ENCODE measurements around the gene P3H2. TPM values are rescaled to one million over a fixed set of nuclear protein-coding genes. Genes with fewer than 3 reads are reported as not detected.

P3H2 gene
- total RNA-seq, 1 donor from 2014 or later: not detected

DNA sequence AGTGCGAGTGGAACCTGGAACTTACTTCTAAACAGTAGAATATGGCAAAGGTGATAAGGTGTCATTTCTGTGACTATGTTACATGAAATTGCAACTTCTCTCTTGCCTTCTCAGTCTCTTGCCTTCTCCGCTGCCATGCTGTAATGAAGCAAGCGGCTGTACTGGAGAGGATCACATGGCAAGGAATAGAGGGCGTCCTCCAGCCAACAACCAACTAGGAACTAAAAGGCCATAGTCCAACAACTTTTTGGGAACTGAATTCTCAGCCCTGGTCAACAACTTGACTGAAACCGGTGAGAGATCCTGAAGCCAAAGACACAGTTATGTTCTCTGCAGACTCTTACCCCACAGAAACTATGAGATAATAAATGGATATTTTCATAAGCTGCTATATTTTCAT is 143.5 kb downstream of the P3H2 start:
- Mint-ChIP-seq H3K27me3 (peaks cover 19% of the 10 kb centered on the region), H3K4me3 (no peak overlapping the region), H3K4me1 (no peaks in the 10 kb centered on the region), H3K9me3 (no peaks in the 10 kb centered on the region), H3K27ac (no peak overlapping the region), H3K36me3 (ENCODE audit: low read depth) (no peaks in the 10 kb centered on the region)
- intact Hi-C loops (cut with micrococcal nuclease): no loop called here
- TF ChIP-seq, protein P1, sequence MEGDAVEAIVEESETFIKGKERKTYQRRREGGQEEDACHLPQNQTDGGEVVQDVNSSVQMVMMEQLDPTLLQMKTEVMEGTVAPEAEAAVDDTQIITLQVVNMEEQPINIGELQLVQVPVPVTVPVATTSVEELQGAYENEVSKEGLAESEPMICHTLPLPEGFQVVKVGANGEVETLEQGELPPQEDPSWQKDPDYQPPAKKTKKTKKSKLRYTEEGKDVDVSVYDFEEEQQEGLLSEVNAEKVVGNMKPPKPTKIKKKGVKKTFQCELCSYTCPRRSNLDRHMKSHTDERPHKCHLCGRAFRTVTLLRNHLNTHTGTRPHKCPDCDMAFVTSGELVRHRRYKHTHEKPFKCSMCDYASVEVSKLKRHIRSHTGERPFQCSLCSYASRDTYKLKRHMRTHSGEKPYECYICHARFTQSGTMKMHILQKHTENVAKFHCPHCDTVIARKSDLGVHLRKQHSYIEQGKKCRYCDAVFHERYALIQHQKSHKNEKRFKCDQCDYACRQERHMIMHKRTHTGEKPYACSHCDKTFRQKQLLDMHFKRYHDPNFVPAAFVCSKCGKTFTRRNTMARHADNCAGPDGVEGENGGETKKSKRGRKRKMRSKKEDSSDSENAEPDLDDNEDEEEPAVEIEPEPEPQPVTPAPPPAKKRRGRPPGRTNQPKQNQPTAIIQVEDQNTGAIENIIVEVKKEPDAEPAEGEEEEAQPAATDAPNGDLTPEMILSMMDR (IDR thresholded peaks at IDR 0.05): no peak
- POLR2A ChIA-PET: no interaction called here
- ATAC-seq (ENCODE audit: low read depth) (no peak), DNase-seq (no peak)
- CTCF ChIA-PET: interaction anchor here (0.6 to 1.3 kb wide), 2 partner anchors 12 to 16 kb away, joined by 3 read pairs; no protein-coding TSS in a partner anchor

DNA sequence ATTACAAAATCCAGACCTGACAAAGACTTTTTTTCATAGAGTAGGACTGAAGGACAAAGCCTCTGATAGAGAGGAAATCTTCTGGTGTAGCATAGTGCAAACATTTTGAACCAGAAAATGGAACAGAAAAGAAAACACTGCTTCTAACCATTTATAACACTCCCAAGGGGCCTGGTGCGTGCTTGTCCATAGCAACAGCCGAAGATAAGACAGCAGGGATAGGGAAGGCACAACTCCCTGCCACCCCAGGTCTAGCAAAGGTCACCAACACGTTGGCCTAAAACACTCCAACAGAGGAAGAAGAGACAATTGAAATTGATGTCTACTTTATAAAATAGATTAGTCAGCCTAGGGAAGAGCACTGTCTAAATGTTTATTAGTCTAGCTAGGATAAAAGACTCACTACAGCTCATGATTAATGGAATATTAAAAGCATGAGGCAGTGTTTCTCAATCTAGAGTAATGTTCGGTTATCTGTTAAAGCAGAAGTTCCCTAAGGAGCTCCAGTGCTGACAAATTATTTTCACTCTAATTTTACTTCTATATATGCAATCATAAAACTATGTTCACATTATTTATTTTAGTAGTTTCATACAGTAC is 145.2 kb downstream of the P3H2 start:
- CTCF ChIA-PET: no interaction called here
- intact Hi-C loops (cut with micrococcal nuclease): no loop called here
- Mint-ChIP-seq H3K36me3 (ENCODE audit: low read depth) (no peaks in the 10 kb centered on the region), H3K4me1 (no peaks in the 10 kb centered on the region), H3K27me3 (peaks cover 19% of the 10 kb centered on the region), H3K4me3 (no peak overlapping the region), H3K9me3 (no peaks in the 10 kb centered on the region), H3K27ac (no peak overlapping the region)
- POLR2A ChIA-PET: no interaction called here
- DNase-seq (no peak), ATAC-seq (ENCODE audit: low read depth) (no peak)
- TF ChIP-seq, protein P1 (IDR thresholded peaks at IDR 0.05): no peak

DNA sequence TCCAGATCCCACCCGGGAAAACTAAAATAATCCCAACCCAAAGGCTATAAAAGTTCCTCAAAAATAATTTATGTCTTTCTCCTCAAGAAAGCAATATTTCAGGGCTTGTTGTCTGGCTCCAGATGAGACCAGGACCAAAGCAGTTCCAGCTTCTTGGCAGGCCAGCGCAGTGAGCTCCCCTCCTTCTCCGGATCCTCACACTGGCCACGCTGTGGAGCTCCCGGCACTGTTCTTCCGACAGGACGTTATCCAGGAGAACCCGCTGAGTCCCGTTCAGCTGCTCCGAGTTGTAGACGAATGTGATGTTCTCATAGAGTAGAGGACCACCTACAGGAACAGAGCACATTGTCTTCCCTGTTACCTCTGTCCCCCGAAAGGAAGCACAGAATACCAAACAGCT is 146.3 kb downstream of the P3H2 start:
- H3K9me3 Mint-ChIP-seq: no peaks in the 10 kb centered on the region
- intact Hi-C loops (cut with micrococcal nuclease): no loop called here
- ATAC-seq (ENCODE audit: low read depth): no peak
- H3K27ac Mint-ChIP-seq: no peak overlapping the region
- H3K4me3 Mint-ChIP-seq: no peak overlapping the region
- TF ChIP-seq, protein P1 (IDR thresholded peaks at IDR 0.05): no peak
- H3K27me3 Mint-ChIP-seq: peaks cover 17% of the 10 kb centered on the region
- ChIA-PET POLR2A (no interaction called here), CTCF (interaction anchor here (1.2 kb wide), 1 partner anchor 13 kb away, joined by 3 read pairs; no protein-coding TSS in a partner anchor)
- no peaks in the 10 kb centered on the region for H3K36me3 Mint-ChIP-seq (ENCODE audit: low read depth)
- H3K4me1 Mint-ChIP-seq: no peaks in the 10 kb centered on the region
- DNase-seq: no peak

DNA sequence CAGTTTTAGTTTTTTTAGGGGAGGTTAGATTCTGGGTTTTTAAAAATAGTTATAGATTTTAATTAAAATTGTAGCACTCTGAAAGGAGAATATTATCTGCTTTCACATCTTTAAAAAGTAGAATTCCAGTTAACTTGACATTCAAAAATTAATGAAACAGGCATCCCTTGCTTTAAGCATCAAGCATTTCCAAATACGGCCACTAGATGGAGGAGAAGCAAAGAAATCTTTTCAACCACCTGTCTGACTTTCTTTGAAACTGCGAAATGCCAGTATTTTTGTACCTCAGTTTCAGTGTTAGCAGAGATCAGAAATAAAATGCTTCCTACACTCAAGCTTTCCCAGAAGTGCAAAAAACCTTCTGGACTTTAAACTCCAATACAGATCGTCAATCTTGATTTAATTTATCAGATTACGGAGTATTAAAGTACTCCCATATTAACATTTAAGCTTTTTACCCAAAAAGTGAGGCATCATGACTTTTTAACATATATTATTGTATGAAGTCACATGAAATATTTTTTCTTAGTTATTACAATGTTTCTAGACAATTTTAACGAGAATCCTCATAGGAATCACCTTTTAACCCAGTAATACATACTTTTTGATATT is 153.3 kb downstream of the P3H2 start:
- ATAC-seq (ENCODE audit: low read depth) (no peak), DNase-seq (no peak)
- TF ChIP-seq, protein P1 (IDR thresholded peaks at IDR 0.05): peak; percentile 94
- Mint-ChIP-seq H3K27ac (no peak overlapping the region), H3K27me3 (no peaks in the 10 kb centered on the region), H3K4me1 (no peaks in the 10 kb centered on the region), H3K9me3 (no peaks in the 10 kb centered on the region), H3K36me3 (ENCODE audit: low read depth) (no peaks in the 10 kb centered on the region), H3K4me3 (no peak overlapping the region)
- ChIA-PET POLR2A (no interaction called here), CTCF (no interaction called here)
- intact Hi-C loops (cut with micrococcal nuclease): loop anchor here (1.0 kb wide), 3 partner anchors 234 to 730 kb away; no protein-coding TSS in a partner anchor

DNA sequence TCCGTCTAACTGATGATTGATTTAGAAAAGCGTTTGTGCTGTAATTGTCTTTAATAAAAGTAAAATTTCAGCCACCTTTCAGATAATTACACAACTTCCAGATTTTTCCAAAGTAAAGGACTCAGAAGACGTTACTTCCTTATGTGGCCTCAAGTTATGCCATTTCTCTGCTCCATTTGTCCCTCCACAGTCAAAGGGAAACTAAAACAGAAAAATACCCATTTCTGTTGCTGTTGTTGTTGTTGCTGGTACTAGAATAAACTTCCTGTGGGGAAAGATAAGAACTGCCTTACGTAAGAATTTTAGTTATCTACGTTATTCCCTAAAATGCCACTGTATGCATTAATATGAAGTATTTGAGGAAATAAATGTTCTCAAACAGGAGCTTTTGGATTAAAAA is 153.9 kb downstream of the P3H2 start:
- intact Hi-C loops (cut with micrococcal nuclease): loop anchor here (1.0 kb wide), 3 partner anchors 234 to 730 kb away; no protein-coding TSS in a partner anchor
- no peak for DNase-seq
- H3K36me3 Mint-ChIP-seq (ENCODE audit: low read depth): no peaks in the 10 kb centered on the region
- TF ChIP-seq, protein P1 (IDR thresholded peaks at IDR 0.05): no peak
- no peak for ATAC-seq (ENCODE audit: low read depth)
- H3K4me3 Mint-ChIP-seq: no peak overlapping the region
- CTCF ChIA-PET: no interaction called here
- no peaks in the 10 kb centered on the region for H3K9me3 Mint-ChIP-seq
- no peaks in the 10 kb centered on the region for H3K4me1 Mint-ChIP-seq
- no peaks in the 10 kb centered on the region for H3K27me3 Mint-ChIP-seq
- no peak overlapping the region for H3K27ac Mint-ChIP-seq
- POLR2A ChIA-PET: no interaction called here
